Breast epithelium (tissue), 4 donors: ENCODE data around the gene HNRNPDL. TPM values are rescaled to one million over a fixed set of nuclear protein-coding genes. Genes with fewer than 3 reads are reported as not detected.
A peak's percentile ranks its signal among the peaks of the same experiment; 100 is the strongest.

Source experiments
- DNase-seq, 2 donors: peaks; one replicate each; pipeline ENCODE4 v3.0.0-alpha.2; 2019; ENCODE audit warnings: low spot score in 2 of 2
- H3K27ac ChIP-seq, 2 donors: fragments of 200-600 bp; sonication (generic) in 1 of 2; one replicate each; pipeline ENCODE4 v1.5.1; 2016 to 2019; ENCODE audit warnings: mild to moderate bottlenecking in 1 of 2
- H3K27me3 ChIP-seq, 2 donors: fragments of 200-600 bp; sonication (generic) in 1 of 2; one replicate each; pipeline versions ENCODE4 v1.5.1 to v1.6.0; 2017 to 2019; ENCODE audit warnings: control low read depth in 1 of 2, mild to moderate bottlenecking in 1 of 2
- H3K36me3 ChIP-seq: fragments of 200-600 bp; one replicate; pipeline ENCODE4 v1.5.1; 2019
- H3K4me1 ChIP-seq, 2 donors: fragments of 200-600 bp; sonication (generic); one replicate each; pipeline ENCODE4 v1.5.1; 2016 to 2019; ENCODE audit warnings: control low read depth in 1 of 2
- H3K4me3 ChIP-seq, 3 donors: fragments of 200-600 bp; sonication (generic); 1 replicate in 2 of 3; 2 replicates in 1 of 3; pipeline ENCODE4 v1.5.1; 2016 to 2019; ENCODE audit warnings: mild to moderate bottlenecking in 3 of 3, moderate library complexity in 2 of 3
- H3K9me3 ChIP-seq, 2 donors: fragments of 200-600 bp; sonication (generic) in 1 of 2; one replicate each; pipeline ENCODE4 v1.5.1; 2016 to 2019; ENCODE audit warnings: control low read depth in 1 of 2
- CTCF ChIP-seq, 3 donors: fragments of 450-650 bp; IDR thresholded peaks; one replicate each; pipeline ENCODE4 v1.5.1; 2016 to 2017; ENCODE audit warnings: antibody characterized with exemption in 3 of 3, mild to moderate bottlenecking in 3 of 3, moderate library complexity in 3 of 3
- POLR2A ChIP-seq: fragments of 450-650 bp; IDR thresholded peaks from one replicate; pipeline ENCODE4 v1.6.1; 2016; ENCODE audit warnings: antibody characterized with exemption, mild to moderate bottlenecking, moderate library complexity
- POLR2AphosphoS5 ChIP-seq, 3 donors: sonication (generic); formaldehyde crosslinking; IDR thresholded peaks; one replicate each; pipeline ENCODE4 v1.6.1; 2017; ENCODE audit warnings: antibody characterized with exemption in 3 of 3
- intact Hi-C: fragments of 100-400 bp; cut with DNase I; formaldehyde crosslinking; loops from one replicate; pipeline ENCODE4 v1.15.1; 2023; ENCODE audit warnings: low total_unique reads
- total RNA-seq, 3 donors: library from RNA; depleted of rRNA; stranded (reverse); fragments of >200 nt; gene quantifications; one replicate each; pipeline ENCODE4 v1.1.0, GENCODE V29; 2016

HNRNPDL gene
- total RNA-seq, 3 donors from 2014 or later, result 116 to 253 (median 211) TPM

- Histone ChIP-seq H3K4me3 (no peak overlapping the region), H3K27ac (no peak overlapping the region), H3K27me3 (no peaks in the 10 kb centered on the region), H3K36me3 (no peaks in the 10 kb centered on the region), H3K9me3 (no peaks in the 10 kb centered on the region), H3K4me1 (no peaks in the 10 kb centered on the region)
- TF ChIP-seq POLR2AphosphoS5 (IDR thresholded peaks at IDR 0.05) (no peak), CTCF (IDR thresholded peaks at IDR 0.05) (no peak), POLR2A (no peak)
- intact Hi-C loops, result no loop called here
- DNase-seq, result no peak
These were observed 28.5 kb upstream of the HNRNPDL start for GRCh38 chr4:82458729-82459128.

- Histone ChIP-seq H3K27ac (no peak overlapping the region), H3K27me3 (no peaks in the 10 kb centered on the region), H3K4me3 (no peak overlapping the region), H3K4me1 (no peaks in the 10 kb centered on the region), H3K9me3 (no peaks in the 10 kb centered on the region), H3K36me3 (no peaks in the 10 kb centered on the region)
- intact Hi-C loops, result no loop called here
- DNase-seq, result no peak
- TF ChIP-seq POLR2AphosphoS5 (IDR thresholded peaks at IDR 0.05) (no peak), CTCF (IDR thresholded peaks at IDR 0.05) (no peak), POLR2A (no peak)
These were observed 27.0 kb upstream of the HNRNPDL start for GRCh38 chr4:82457266-82457665.

- Histone ChIP-seq H3K27ac (no peak overlapping the region), H3K9me3 (no peaks in the 10 kb centered on the region), H3K4me3 (no peak overlapping the region), H3K27me3 (no peaks in the 10 kb centered on the region), H3K4me1 (no peaks in the 10 kb centered on the region), H3K36me3 (no peaks in the 10 kb centered on the region)
- intact Hi-C loops, result no loop called here
- DNase-seq, result no peak
- no peak for TF ChIP-seq POLR2A
- no peak for TF ChIP-seq CTCF (IDR thresholded peaks at IDR 0.05)
- no peak for TF ChIP-seq POLR2AphosphoS5 (IDR thresholded peaks at IDR 0.05)
These were observed 21.8 kb upstream of the HNRNPDL start for GRCh38 chr4:82452026-82452425.

- TF ChIP-seq POLR2AphosphoS5 (IDR thresholded peaks at IDR 0.05), result no peak
- no peak for TF ChIP-seq CTCF (IDR thresholded peaks at IDR 0.05)
- no peak for TF ChIP-seq POLR2A
- Histone ChIP-seq H3K27ac (peak overlapping the region in 1 of 2 donors; percentile 11), H3K4me1 (no peaks in the 10 kb centered on the region), H3K4me3 (no peak overlapping the region), H3K9me3 (no peaks in the 10 kb centered on the region), H3K27me3 (no peaks in the 10 kb centered on the region), H3K36me3 (no peaks in the 10 kb centered on the region)
- intact Hi-C loops, result no loop called here
- no peak for DNase-seq
These were observed 20.9 kb upstream of the HNRNPDL start for GRCh38 chr4:82450966-82451755.

- DNase-seq, result no peak
- H3K27ac ChIP-seq, result no peak overlapping the region
- H3K4me1 ChIP-seq, result no peaks in the 10 kb centered on the region
- no peaks in the 10 kb centered on the region for H3K27me3 ChIP-seq
- no peak overlapping the region for H3K4me3 ChIP-seq
- H3K36me3 ChIP-seq, result no peaks in the 10 kb centered on the region
- H3K9me3 ChIP-seq, result no peaks in the 10 kb centered on the region
- no peak for TF ChIP-seq POLR2AphosphoS5 (IDR thresholded peaks at IDR 0.05)
- intact Hi-C loops, result no loop called here
These were observed 17.6 kb upstream of the HNRNPDL start for GRCh38 chr4:82447886-82448285.
